ENCODE data around the gene KRTCAP2. TPM values are rescaled to one million over a fixed set of nuclear protein-coding genes. Genes with fewer than 3 reads are reported as not detected.
A peak's percentile ranks its signal among the peaks of the same experiment; 100 is the strongest.

Gene KRTCAP2
- total RNA-seq, 1 experiment from 2014 or later, result 156 TPM

- no peaks in the 10 kb centered on the region for H3K27me3 ChIP-seq (ENCODE audit: insufficient read depth, low read depth)
- H3K4me2 ChIP-seq, result peak overlapping the region; percentile 96
- H3K9me2 ChIP-seq (ENCODE audit: insufficient read depth), result no peaks in the 10 kb centered on the region
- H2AFZ ChIP-seq, result peak overlapping the region; percentile 94
- 0 out of 2 replicates have a peak, but pooled peaks cover 5% of the 10 kb centered on the region for H4K20me1 ChIP-seq (ENCODE audit: insufficient read depth)
- POLR2A ChIA-PET (ENCODE audit: unreplicated experiment), result interaction anchor here (0.6 to 1.1 kb wide), 3 partner anchors 21 to 36 kb away, joined by 3 to 5 read pairs (median 4); partner anchors contain the start of gene THBS3
- peaks cover 31% of the 10 kb centered on the region; the same call in 1 of the 2 replicates for H3F3A ChIP-seq (ENCODE audit: insufficient read depth, low read depth)
- H3K4me1 ChIP-seq (replicated peaks; ENCODE audit: insufficient read depth), result peaks cover 26% of the 10 kb centered on the region
- H3K9me3 ChIP-seq (ENCODE audit: insufficient read depth, low read depth), result no peaks in the 10 kb centered on the region
- no peak for DNase-seq
- no peaks in the 10 kb centered on the region; the same call in 1 of the 2 replicates for H3K36me3 ChIP-seq (ENCODE audit: low read depth)
- intact Hi-C loops (cut with micrococcal nuclease; ENCODE audit: unreplicated experiment), result loop anchor here (2.0 kb wide), 2 partner anchors 43 to 151 kb away; no protein-coding TSS in a partner anchor
- peak overlapping the region; percentile 59 for H3K27ac ChIP-seq
- peaks cover 17% of the 10 kb centered on the region for H3K79me2 ChIP-seq (ENCODE audit: low read depth)
- no peak for TF ChIP-seq EZH2 (IDR thresholded peaks at IDR 0.05; ENCODE audit: low read depth)
- TF ChIP-seq, protein P1, sequence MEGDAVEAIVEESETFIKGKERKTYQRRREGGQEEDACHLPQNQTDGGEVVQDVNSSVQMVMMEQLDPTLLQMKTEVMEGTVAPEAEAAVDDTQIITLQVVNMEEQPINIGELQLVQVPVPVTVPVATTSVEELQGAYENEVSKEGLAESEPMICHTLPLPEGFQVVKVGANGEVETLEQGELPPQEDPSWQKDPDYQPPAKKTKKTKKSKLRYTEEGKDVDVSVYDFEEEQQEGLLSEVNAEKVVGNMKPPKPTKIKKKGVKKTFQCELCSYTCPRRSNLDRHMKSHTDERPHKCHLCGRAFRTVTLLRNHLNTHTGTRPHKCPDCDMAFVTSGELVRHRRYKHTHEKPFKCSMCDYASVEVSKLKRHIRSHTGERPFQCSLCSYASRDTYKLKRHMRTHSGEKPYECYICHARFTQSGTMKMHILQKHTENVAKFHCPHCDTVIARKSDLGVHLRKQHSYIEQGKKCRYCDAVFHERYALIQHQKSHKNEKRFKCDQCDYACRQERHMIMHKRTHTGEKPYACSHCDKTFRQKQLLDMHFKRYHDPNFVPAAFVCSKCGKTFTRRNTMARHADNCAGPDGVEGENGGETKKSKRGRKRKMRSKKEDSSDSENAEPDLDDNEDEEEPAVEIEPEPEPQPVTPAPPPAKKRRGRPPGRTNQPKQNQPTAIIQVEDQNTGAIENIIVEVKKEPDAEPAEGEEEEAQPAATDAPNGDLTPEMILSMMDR (conservative IDR thresholded peaks at IDR 0.05), result no peak
- no TSS peak for BruUV-seq (replicated peaks)
- CTCF ChIA-PET, result interaction anchor here (0.7 to 2.0 kb wide), 4 partner anchors 22 to 86 kb away, joined by 5 to 15 read pairs (median 8); no protein-coding TSS in a partner anchor
- peak overlapping the region; percentile 89 for H3K4me3 ChIP-seq
Observed at GRCh38 chr1:155171836-155172731, 1.0 kb downstream of the KRTCAP2 start.

DNA sequence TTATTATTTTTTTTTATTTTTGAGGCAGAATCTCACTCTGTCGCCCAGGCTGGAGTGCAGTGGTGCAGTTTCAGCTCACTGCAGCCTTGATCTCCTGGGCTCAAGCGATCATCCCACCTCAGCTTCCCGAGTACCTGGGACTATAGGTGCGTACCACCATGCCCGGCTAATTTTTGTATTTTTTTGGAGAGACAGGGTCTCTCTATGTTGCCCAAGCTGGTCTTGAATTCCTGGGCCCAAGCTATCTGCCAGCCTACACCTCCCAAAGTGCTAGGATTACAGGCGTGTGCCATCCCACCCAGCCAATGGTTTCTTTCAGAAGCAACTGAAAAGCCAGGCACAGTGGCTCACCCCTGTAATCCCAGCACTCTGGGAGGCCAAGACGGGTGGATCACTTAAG, 2.3 kb downstream of the KRTCAP2 start:
- intact Hi-C loops (cut with micrococcal nuclease; ENCODE audit: unreplicated experiment), result no loop called here
- CTCF ChIA-PET, result interaction anchor here (0.7 kb wide), 1 partner anchor 81 kb away, joined by 5 read pairs; no protein-coding TSS in a partner anchor
- TF ChIP-seq, protein P1 (conservative IDR thresholded peaks at IDR 0.05), result no peak
- no peak for TF ChIP-seq EZH2 (IDR thresholded peaks at IDR 0.05; ENCODE audit: low read depth)
- Histone ChIP-seq H3K27me3 (ENCODE audit: insufficient read depth, low read depth) (no peaks in the 10 kb centered on the region), H3K79me2 (ENCODE audit: low read depth) (peaks cover 17% of the 10 kb centered on the region), H3K4me2 (no peak overlapping the region), H3K9me2 (ENCODE audit: insufficient read depth) (no peaks in the 10 kb centered on the region), H3K9me3 (ENCODE audit: insufficient read depth, low read depth) (no peaks in the 10 kb centered on the region), H3K4me1 (replicated peaks; ENCODE audit: insufficient read depth) (peaks cover 21% of the 10 kb centered on the region), H3K36me3 (ENCODE audit: low read depth) (no peaks in the 10 kb centered on the region; the same call in 1 of the 2 replicates), H4K20me1 (ENCODE audit: insufficient read depth) (0 out of 2 replicates have a peak, but pooled peaks cover 5% of the 10 kb centered on the region), H3K27ac (no peak overlapping the region), H3F3A (ENCODE audit: insufficient read depth, low read depth) (peaks cover 18% of the 10 kb centered on the region; the same call in 1 of the 2 replicates), H3K4me3 (no peak overlapping the region), H2AFZ (no peak overlapping the region)
- POLR2A ChIA-PET (ENCODE audit: unreplicated experiment), result no interaction called here
- BruUV-seq (replicated peaks), result no TSS peak
- no peak for DNase-seq

- H3K27me3 ChIP-seq (ENCODE audit: insufficient read depth, low read depth), result no peaks in the 10 kb centered on the region
- peaks cover 21% of the 10 kb centered on the region for H3K4me1 ChIP-seq (replicated peaks; ENCODE audit: insufficient read depth)
- H3K27ac ChIP-seq, result no peak overlapping the region
- POLR2A ChIA-PET (ENCODE audit: unreplicated experiment), result no interaction called here
- 0 out of 2 replicates have a peak, but pooled peaks cover 5% of the 10 kb centered on the region for H4K20me1 ChIP-seq (ENCODE audit: insufficient read depth)
- H3F3A ChIP-seq (ENCODE audit: insufficient read depth, low read depth), result peaks cover 14% of the 10 kb centered on the region; the same call in 1 of the 2 replicates
- H3K36me3 ChIP-seq (ENCODE audit: low read depth), result no peaks in the 10 kb centered on the region; the same call in 1 of the 2 replicates
- no peak overlapping the region for H2AFZ ChIP-seq
- CTCF ChIA-PET, result no interaction called here
- DNase-seq, result no peak
- no peaks in the 10 kb centered on the region for H3K9me3 ChIP-seq (ENCODE audit: insufficient read depth, low read depth)
- H3K4me2 ChIP-seq, result no peak overlapping the region
- H3K79me2 ChIP-seq (ENCODE audit: low read depth), result peaks cover 17% of the 10 kb centered on the region
- H3K9me2 ChIP-seq (ENCODE audit: insufficient read depth), result no peaks in the 10 kb centered on the region
- BruUV-seq (replicated peaks), result TSS peak; percentile 3
- intact Hi-C loops (cut with micrococcal nuclease; ENCODE audit: unreplicated experiment), result no loop called here
- TF ChIP-seq EZH2 (IDR thresholded peaks at IDR 0.05; ENCODE audit: low read depth), result no peak
- TF ChIP-seq, protein P1 (conservative IDR thresholded peaks at IDR 0.05), result no peak
- H3K4me3 ChIP-seq, result no peak overlapping the region
Observed at GRCh38 chr1:155170101-155170785, 2.9 kb downstream of the KRTCAP2 start.

All from PC-9 (cell line).